Upper lobe of left lung (tissue), 4 donors: ENCODE data around the gene TNK2.
A peak's percentile ranks its signal among the peaks of the same experiment; 100 is the strongest.

Experiments used
- CTCF ChIP-seq, 6 experiments: fragments of 450-650 bp in 4 of 6; fragments of 200-600 bp in 2 of 6; sonication (generic) in 2 of 6; IDR thresholded peaks; one replicate each; pipeline ENCODE4 v1.5.1; 2016 to 2019; ENCODE audit warnings: antibody characterized with exemption in 6 of 6
- EP300 ChIP-seq, 4 donors: sonication (generic); formaldehyde crosslinking; IDR thresholded peaks; one replicate each; pipeline ENCODE4 v1.5.1; 2017; ENCODE audit warnings: antibody characterized with exemption in 4 of 4, control low read depth in 2 of 4
- POLR2A ChIP-seq, 4 donors: fragments of 450-650 bp; IDR thresholded peaks; one replicate each; pipeline ENCODE4 v1.5.1; 2016 to 2017; ENCODE audit warnings: antibody characterized with exemption in 4 of 4, mild to moderate bottlenecking in 2 of 4
- POLR2AphosphoS5 ChIP-seq, 2 donors: sonication (generic); formaldehyde crosslinking; IDR thresholded peaks; one replicate each; pipeline ENCODE4 v1.5.1; 2017; ENCODE audit warnings: antibody characterized with exemption in 2 of 2

GRCh38 chr3:195823280-195823679 is 85.1 kb downstream of the TNK2 start:
- peak in 1 of 4 donors; percentile 40 for TF ChIP-seq EP300 (IDR thresholded peaks at IDR 0.05)
- no peak for TF ChIP-seq POLR2A (IDR thresholded peaks at IDR 0.05)
- TF ChIP-seq POLR2AphosphoS5 (IDR thresholded peaks at IDR 0.05), result no peak
- TF ChIP-seq CTCF (IDR thresholded peaks at IDR 0.05), result no peak
